GM21576 (cell line): ENCODE data around the gene LRRC3C.
"Not testable (repeated sequence)": the region's sequence is repeated elsewhere in the genome, so short reads cannot be mapped to it uniquely, and the experiment has no call there.

ENCODE experiments used
- ATAC-seq: cut with Tn5 transposase; IDR thresholded peaks from one replicate; pipeline ENCODE4 v1.9.1; 2021; ENCODE audit warnings: mild to moderate bottlenecking, moderate library complexity; ENCODE audit not compliant: unreplicated experiment

LRRC3C gene

DNA sequence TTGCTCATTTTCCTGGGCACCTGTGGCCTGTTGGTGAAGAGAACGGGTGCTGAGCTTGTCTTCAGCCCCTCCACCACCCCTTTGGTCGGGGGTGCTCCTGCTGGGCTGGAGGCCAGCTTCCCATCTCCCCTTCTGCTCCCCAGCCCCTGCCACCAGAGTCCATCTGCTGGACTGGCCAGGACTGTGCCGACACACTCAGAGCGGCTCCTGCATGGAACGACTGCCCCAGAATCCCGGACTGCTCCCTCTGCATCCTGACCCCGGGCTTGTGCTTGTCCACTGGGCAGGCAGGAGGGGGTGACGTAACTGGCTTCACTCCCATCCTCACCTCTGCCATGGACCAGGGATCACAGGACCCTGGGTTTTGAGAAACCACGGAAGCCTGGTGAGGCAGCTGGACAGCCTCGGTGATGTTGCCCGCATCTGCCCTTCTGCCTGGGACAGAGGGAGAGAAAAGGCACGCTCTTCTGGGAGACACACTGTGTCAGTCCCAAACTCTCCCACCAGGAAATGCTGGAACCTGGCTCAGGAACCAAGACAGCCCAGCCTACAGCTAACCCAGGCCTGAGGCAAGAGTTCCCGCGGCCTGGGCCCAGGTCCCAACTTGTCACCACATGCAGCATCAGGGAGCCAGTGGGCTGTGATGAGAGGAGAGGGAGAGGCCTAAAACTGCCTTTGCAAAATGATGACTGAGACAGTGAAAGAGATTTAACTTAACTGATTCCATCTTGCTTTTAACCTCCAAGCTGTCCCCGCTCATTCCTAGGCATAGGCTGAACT, 19.2 kb downstream of the LRRC3C start:
- no peak for ATAC-seq

DNA sequence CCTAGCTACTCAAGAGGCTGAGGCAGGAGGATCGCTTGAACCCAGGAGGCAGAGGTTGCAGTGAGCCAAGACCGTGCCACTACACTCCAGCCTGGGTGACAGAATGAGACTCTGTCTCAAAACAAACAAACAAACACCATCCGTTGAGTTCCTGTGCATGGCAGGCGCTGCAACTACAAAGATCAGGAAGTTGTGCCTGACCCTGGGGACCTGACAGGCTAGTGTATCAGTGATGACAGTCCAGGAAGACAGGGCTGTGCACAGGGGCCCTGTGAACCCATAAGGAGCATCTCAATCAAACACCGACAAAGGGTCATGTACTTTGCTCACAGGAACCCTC, 20.9 kb downstream of the LRRC3C start:
- ATAC-seq: not testable (repeated sequence)

DNA sequence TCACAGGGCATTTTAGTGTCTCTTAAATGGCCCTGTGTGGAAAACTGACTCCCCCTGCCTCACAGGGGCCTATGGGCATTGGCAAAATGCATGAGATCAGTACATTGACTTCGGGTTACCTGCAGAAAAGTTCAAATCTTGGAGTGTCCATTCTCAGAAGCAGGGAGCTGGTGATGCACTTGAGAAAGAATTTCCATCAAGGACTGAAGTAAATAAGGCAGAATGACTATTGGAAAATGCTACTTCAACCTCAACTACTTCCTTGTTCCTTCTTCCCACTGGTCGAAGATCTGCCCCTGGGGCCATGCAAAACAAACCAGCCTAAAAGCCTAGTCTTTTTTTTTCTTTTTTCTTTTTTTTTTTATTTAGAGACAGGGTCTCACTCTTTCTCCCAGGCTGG, 21.5 kb downstream of the LRRC3C start:
- no peak for ATAC-seq

DNA sequence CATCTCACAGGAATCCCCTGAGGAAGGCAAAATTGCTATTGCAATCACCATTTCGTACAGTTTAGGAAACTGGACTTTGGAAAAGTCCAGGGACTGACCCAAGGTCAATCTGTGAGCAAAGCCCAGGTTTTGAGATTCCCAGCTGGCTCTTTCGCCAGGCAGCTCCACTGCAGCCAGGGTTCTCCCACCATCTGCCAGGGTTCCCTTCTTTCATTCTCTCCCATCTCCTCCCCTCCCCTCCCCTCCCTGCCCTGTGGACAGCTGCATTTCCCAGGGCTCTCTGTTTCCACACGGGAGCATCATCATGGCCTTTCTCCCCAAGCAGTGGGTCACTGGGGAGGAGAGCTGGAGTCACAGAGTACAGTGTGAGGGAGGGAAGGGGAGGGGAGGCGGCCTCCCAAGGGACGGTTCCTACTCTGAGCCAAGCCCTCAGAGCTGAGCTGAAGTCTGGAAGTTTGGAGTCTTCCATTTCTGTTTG, 23.4 kb downstream of the LRRC3C start:
- no peak for ATAC-seq

DNA sequence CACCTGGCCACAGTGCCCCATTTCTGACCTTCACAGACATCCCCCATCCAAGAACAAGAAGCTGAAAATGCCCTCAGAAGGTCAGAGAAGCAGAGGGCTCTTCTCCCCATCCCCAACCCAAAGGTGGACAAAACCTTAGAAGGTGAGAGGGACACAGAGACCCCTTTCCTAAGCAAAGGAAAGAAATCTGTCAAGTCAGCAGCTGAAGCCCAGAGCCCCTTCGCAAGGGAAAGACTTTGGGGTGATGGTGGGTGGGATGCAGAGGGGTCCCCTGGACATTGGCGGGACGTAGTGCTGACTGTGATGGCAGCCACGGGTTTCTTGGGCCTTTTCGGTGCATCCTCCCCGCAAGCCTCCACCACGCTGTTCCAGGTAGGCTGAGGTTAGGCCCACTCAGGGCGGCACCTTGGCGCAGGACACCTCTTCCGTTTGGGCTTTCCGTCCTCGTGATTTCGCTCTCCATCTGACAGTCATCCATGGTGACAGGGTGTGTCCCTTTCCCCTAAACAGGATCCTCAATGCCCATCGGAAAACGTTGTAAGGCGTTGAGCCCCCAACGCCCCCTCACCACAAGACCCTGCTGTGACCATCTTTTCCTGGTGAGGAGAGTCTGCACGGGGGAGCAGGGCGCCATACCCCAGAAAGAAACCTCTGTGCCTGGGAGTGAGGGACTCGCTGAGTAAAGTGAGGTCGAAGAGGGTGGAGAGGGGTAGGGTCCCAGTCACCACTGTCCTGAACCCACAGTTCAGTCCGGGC, 24.6 kb downstream of the LRRC3C start:
- no peak for ATAC-seq

DNA sequence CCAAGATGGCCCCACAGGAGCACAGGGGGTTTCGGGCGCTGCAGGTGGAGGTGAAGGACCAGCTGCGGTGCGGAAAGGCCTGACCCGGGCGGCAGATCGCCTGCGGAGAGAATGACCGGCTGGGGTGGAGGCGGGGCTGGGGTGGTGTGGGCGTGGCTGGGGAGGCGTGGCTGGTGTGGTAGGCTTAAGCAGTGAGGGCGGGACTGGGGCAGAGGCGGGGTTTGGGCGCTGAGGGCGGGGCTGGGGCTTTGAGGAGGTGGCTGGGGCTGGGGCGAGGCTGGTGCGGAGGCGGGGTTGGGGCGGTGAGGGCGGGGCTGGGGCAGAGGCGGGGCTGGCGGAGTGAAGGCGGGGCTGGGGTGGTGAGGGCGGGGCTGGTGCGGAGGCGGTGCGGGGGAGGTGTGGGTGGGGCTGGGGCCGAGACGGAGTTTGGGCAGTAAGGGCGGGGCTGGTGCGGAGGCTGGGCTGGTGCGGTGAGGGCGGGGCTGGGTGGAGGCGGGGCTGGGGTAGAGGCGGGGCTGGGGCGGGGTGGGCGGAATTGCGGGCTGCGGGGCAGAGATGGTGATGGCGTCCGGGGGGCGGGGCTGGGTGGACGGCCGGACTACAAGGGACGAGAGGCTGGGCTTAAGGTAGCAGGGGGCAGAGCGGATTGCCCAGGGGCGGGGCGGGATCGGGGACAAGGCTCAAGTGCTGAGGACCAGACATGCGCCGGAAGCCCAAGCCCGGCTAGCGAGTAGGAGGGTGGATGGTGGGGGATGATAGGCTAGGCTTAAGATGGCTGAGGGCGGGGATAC, 25.3 kb downstream of the LRRC3C start:
- ATAC-seq: peak; percentile 64

DNA sequence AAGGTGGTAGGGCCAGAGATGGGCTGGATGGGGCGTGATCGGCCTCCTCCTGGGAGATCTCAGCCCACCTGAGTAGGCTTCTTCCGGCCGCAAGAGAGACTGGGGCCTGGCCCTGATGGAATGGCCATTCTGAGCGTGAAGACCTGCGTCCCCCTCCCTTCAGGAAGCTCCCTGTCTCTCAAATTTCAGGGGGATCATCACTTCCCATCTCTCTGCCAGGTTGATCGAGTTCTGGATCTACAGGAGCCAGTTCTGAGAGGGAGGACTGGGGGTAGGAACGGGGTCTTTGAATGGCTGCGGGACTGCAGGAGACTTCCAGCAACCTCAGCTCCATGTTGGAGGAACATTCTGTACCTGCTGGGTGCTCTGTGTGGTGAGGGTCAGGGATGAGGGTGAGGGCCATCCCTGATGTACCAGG, 25.9 kb downstream of the LRRC3C start:
- no peak for ATAC-seq

DNA sequence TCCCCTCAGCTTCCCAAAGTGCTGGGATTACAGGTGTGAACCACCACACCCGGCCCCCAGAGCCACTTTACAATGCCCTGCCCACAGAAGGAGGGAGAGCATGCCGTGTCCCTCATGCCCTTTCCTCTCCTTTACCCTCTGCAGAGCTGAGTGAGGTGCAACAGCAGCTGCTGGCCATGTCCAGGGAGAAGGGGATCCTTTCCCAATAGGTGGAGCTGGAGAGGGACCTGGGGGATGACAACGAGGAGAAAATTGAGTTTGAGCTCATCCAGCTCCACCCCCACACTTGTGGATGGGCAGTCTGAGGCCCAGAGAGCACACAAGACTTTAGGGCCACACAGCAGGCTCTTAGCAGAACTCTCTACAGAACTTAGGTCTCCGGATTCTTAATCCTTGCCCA, 27.3 kb downstream of the LRRC3C start:
- no peak for ATAC-seq

DNA sequence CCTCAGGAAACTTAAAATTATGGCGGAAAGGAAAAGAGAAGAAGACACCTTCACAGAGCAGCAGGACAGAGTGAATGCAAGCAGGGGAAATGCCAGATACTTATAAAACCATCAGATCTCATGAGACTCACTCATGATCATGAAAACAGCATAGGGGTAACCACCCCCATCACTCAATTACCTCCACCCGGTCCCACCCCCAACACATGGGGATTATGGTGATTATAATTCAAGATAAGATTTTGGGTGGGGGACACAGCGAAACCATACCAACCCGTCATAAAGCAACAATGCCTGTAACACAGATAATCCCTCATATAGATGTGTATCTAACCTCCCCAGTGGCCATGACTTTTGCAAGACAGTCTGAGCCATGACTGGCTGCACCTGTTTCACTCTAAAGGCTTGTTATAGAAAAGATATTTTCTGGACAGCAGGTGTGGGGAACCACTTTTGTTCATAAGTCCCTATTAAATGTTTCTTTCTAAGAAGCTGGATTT, 28.2 kb downstream of the LRRC3C start:
- no peak for ATAC-seq

DNA sequence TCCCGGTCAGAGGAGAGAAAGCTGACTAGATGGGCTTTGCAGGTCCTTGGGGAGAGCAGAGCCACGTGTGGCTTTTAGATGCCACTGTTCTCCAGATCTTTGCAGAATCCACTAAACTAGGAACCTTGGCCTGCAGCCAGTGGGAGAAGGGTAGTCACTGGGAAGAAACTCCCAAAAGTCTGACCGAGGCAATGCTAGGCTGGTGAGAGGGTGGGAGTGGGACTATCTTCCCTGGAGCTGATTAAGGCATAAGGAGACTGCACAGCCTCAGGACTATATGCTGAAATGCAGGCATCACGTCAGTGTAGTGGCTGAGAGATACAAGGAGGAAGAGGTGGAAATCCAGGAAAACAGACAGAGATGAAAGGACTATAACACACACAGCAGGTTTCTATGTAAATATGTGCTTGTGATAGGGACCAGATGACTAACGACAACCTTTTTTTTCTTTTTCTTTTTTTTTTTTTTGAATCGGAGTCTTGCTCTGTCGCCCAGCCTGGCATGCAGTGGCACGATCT, 33.1 kb downstream of the LRRC3C start:
- no peak for ATAC-seq

DNA sequence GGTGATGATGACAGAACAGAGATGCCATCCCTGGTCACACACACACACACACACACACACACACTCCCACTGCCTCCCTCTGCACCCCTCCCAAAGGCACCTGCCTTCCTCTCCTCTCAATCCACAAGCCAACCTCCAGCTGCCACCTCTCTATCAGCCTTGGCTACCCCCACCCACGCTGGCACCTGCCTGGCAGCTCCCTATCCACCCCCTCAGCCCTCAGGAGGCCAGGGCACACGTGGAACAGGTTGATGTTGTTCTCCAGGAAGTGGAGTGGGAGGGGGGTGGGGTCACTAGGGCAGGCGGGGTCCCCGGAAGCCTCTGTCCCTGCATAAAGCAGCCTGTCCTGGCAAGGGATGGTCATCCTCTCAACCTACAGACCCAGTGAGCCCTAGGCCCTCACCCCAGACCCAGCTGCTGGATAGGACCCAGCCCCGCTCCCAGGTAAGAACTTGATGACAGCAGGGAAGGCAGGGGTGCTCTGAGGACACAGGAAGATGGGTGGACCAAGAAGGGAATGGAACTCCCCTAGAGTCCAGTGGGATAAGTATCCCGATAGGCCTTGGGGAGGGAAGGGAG, 35.2 kb downstream of the LRRC3C start, which contains the start of gene GSDMA:
TSS of gene GSDMA (plus strand) at position 363 of the 579 bp plus-strand sequence. CDS start 2,684 bp downstream, outside the sequence.
- ATAC-seq: no peak

DNA sequence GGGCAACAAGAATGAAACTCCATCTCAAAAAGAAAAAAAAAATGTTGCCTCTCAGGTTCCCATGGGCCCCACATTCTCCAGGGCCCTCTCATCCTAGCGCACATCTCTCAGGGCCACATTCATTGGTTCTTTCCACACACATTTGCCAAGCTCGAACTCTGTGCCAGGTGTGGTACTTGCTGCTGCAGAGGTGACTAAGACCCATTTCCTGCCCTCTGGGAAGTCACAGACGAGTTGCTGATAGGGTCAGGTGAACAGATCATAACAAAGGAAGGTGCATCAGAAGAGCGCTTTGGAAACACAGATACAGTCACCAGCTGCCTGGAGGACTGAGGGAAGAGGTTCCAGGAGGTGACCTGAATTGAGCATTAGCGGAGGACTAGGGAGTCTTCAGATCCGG, 36.3 kb downstream of the LRRC3C start:
- no peak for ATAC-seq

DNA sequence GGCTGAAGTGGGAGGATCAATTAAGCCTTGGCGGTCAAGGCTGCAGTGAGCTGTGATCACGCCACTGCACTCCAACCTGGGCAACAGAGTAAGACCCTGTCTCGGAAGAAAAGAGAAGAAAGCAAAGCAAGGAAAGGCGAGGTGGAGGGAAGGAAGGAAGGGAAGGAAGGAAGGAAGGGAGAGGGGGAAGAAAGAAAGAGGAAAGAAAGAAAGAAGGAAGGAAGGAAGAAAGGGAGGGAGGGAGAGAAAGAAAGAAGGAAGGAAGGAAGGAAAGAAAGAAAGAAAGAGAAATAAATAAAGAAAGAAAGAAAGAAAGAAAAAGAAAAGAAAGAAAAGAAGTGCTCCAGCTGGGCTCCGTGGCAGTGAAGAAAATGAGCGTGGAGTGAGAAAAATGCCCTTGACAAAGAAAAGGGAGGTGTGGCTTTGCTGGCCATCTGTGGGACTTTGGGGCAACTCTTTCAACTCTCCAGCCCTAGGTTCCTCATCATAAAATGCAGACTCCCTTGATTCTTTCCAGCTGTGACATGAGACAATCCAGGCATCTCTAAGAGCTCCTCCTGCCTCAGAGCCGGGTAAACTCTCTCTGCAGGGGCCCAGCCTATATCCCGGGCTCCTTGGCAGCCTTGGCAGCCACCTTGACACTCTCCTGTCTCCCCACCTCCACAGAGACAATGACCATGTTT, 37.6 kb downstream of the LRRC3C start:
- ATAC-seq: no peak

DNA sequence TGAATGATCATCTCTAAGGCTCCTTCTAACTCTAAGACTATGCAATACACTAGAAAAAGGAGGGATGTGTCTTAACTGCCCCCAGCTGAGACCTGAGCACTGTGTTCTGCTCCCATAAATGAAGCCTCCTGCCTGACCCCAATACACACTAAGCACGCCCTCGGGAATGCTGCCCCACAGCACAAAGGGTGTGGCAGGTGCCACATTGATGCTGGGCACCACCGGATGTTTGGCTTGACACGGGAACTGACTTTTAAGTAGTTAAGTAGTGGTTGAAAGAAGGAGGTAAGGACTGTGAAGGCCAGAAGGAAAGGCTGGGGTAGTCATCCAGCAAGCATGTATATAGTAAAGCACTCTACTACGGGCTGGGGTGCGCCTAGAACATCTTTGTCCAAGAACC, 39.2 kb downstream of the LRRC3C start:
- no peak for ATAC-seq

DNA sequence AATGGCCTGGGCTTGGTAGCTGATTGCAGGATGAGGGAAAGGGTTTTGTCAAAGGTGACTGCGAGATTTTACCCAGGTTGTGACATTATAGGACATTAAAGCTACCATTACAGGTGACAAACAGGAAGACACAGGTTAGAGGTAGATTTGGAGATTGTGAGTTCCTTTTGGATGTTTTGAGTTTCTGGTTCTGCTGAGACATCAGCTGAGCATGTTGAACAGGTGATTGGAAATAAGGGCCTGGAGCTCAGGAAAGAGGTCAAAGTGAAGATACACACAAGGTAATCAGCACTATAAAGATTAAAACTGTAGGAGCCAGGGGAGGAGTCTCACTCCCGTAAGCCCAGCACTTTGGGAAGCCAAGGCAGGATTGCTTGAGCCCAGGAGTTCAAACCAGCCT, 41.2 kb downstream of the LRRC3C start:
- ATAC-seq: no peak

DNA sequence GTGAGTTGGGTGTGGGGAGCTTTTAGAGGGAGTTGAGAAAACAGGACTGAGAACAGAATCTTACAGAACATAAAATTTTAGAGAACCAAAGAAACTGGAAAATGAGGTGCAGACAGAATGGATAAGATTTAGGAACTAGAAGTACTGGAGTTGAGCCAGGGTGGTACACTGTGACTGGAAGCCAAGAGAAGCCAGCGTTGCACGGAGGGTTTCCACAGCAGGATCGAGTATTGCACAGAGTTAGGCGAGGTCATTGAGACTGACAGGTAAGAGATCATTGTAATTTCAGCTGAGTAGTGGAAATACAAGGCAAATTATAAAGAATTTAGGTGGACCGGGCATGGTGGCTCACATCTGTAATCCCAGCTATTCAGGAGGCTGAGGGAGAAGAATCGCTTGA, 41.8 kb downstream of the LRRC3C start:
- ATAC-seq: no peak

DNA sequence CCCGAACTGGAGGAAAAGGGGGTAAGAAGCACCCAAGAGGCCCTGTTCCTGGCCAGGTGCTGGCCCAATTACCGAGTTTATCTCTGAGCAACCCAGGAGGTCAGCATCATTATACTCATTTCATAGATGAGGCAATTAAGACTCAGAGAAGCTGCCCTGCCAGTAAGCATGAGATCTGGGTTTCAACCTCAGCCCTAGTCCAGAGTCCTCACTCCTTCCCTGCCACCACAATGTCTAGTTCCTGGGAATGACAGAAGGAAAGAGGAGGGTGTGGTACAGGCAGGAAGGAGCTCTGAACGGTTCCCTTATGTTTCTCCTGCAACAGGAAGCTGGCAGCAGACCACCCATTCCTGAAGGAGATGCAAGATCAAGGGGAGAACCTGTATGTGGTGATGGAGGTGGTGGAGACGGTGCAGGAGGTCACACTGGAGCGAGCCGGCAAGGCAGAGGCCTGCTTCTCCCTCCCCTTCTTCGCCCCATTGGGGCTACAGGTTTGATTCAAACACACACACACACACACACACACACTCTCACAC, 42.7 kb downstream of the LRRC3C start:
- ATAC-seq: no peak

DNA sequence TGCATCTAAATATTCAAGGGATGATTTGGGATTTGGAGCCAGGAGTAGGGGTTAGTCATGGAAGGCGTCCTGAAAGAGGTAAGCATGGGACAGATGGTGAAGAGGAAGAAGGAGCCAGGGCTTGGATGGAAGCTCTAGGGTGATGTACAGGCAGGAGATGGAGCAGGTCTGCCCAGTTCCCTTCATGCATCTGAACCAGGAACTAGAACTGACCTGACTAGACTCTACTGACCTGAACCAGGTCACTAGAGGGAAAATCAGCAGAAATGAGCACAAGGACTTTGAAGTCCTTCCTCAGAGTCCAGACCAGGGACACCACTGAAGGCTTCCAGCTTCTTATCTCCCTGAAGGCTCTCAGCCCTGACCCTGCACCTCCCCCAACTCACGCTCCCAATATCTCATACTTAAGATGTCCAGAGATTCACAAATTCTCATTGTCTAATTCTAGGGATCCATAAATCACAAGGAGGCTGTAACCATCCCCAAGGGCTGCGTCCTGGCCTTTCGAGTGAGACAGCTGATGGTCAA, 43.6 kb downstream of the LRRC3C start:
- ATAC-seq: no peak

DNA sequence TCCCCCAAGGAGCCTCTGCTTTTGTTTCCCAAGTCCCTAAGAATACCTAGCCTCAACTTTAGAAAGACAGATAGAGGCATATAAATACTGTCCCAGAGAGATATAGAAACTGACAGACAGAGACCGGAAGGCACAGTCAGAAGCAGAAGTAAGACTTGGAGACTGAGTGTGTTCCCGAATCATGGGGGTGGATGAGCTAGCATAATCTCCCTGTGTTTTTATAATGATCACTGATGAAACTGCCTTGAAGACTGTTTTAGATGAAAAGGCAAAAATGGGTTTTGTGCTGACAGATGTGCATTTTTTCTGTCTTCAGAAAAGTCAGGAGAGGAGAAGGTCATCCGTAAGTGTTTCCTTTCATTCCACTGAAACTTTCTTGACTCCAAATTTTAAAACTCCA, 44.7 kb downstream of the LRRC3C start:
- no peak for ATAC-seq

DNA sequence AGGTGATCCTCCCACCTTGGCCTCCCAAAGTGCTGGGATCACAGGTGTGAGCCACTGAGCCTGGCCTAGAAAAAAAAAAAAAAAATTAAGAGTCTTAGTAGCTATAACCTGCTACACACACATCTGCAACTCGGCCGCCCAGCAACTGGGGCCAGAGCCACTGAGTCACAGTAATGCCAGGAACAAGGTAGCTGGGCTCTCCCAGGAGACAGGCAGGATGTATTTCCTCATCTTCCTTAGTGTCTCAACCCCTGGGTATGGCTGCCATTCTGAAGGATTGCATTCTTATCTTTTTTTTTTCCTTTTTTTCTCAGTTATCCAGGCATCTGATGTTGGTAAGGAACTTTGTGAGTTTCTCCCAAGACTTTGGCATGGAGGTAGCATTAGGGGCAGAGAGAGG, 46.0 kb downstream of the LRRC3C start:
- ATAC-seq: no peak
